NCI-H460 (cell line): ENCODE results near the gene HES5. TPM values are rescaled to one million over a fixed set of nuclear protein-coding genes. Genes with fewer than 3 reads are reported as not detected.
"Not testable (repeated sequence)": the region's sequence is repeated elsewhere in the genome, so short reads cannot be mapped to it uniquely, and the experiment has no call there.

Experiments
- DNase-seq: peaks from one replicate; pipeline ENCODE4 v3.0.0-alpha.2; 2016; ENCODE audit warnings: low read depth; ENCODE audit errors: extremely low read depth
- polyA plus RNA-seq: library from polyadenylated mRNA; depleted of rRNA; stranded (reverse); fragments of >200 nt; gene quantifications from 2 replicates; pipeline ENCODE4 v1.2.3, GENCODE V29; 2014; cell fraction: nucleus; rRNA removed
- total RNA-seq: library from RNA; depleted of rRNA; stranded (reverse); fragments of >200 nt; shearing (Covaris generic); gene quantifications from 2 replicates; pipeline ENCODE4 v1.2.3, GENCODE V29; 2014; rRNA removed

The HES5 gene
- not detected in 2 replicates for total RNA-seq
- not detected in 2 replicates for polyA plus RNA-seq

- no peak for DNase-seq
These were observed at the start of gene HES5 for GRCh38 chr1:2529784-2530512. Gene HES5 (minus strand): TSS chr1:2530263. CDS start chr1:2530164, 99 bp downstream.

DNA sequence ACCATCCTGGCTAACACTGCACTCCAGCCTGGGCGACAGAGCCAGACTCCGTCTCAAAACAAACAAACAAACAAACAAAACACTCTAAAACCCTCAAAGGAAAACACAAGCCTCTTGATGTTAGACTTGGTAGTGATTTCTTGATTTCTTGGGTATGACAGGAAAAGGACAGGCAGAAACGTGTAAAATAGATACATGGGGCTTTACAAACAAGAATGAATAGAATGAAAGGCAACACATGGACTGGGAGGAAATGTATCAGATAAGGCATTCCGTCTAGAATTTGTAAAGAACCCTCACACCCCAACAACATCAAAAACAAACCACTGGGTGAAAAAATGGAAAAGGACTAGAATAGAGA is 48.7 kb upstream of the HES5 start:
- no peak for DNase-seq

- not testable (repeated sequence) for DNase-seq
These were observed 47.6 kb upstream of the HES5 start for GRCh38 chr1:2577565-2578075.

- no peak for DNase-seq
These were observed 46.0 kb upstream of the HES5 start for GRCh38 chr1:2575801-2576663.

GRCh38 chr1:2574350-2574749 is 44.3 kb upstream of the HES5 start:
- no peak for DNase-seq

- no peak for DNase-seq
These were observed 43.3 kb upstream of the HES5 start for GRCh38 chr1:2573250-2573920.

- no peak for DNase-seq
These were observed 41.3 kb upstream of the HES5 start for GRCh38 chr1:2571348-2571747.

- no peak for DNase-seq
These were observed 40.3 kb upstream of the HES5 start for GRCh38 chr1:2570332-2570731.

DNA sequence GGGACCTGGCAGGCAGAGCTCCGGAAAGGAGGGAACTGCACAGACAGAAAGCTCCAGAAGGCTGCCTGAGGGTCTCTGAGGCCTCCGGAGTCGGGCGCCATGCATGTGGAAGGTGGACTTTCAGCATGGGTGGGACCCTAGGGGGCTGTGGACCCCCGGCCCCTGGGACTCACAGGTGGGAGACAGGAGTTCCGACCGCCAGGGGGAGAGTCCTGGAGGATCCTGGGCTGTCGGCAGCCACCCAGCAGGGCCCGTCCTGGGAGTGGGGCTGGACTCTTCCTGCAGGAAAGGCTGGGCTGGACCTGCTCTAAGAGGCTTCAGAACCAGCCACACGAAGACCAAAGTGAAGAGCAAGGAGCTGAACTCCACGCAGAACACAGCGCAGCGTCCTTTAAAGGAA is 39.6 kb upstream of the HES5 start:
- DNase-seq: not testable (repeated sequence)

GRCh38 chr1:2569060-2569459 is 39.0 kb upstream of the HES5 start:
- no peak for DNase-seq

DNA sequence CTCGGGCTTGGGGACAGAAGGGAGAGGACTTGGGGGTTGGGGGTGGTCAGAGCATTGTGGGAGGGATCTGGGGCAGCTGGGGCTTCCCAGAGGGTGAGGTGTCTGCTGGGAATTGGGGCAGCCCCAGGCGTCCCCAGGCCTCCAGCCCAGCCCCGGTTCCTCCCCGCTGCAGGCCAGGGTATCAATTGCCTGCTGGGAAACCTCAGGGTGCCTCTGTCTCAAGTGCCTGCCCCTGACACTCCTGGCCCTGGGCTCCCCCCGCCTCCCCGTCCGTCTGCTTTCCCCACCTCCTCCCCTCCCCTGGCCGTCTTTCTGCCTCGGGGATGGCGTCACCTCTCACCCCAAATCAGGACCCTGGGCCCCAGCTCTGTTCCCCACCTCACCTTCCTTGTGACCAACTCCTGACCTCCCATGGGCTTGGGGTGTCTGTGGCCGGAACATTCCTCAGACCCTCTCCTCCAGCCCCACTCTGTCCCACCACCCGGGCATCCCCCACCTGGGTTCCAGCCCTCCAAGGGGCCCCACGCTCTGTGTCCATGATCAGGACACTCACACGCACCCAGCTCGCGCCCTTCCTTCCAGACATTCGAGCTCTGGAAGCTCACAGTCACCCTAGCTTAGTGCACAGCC is 38.2 kb upstream of the HES5 start:
- not testable (repeated sequence) for DNase-seq

GRCh38 chr1:2567083-2567679 is 37.1 kb upstream of the HES5 start:
- DNase-seq: no peak

GRCh38 chr1:2566101-2567045 is 36.3 kb upstream of the HES5 start:
- no peak for DNase-seq

GRCh38 chr1:2564815-2565374 is 34.8 kb upstream of the HES5 start:
- no peak for DNase-seq

DNA sequence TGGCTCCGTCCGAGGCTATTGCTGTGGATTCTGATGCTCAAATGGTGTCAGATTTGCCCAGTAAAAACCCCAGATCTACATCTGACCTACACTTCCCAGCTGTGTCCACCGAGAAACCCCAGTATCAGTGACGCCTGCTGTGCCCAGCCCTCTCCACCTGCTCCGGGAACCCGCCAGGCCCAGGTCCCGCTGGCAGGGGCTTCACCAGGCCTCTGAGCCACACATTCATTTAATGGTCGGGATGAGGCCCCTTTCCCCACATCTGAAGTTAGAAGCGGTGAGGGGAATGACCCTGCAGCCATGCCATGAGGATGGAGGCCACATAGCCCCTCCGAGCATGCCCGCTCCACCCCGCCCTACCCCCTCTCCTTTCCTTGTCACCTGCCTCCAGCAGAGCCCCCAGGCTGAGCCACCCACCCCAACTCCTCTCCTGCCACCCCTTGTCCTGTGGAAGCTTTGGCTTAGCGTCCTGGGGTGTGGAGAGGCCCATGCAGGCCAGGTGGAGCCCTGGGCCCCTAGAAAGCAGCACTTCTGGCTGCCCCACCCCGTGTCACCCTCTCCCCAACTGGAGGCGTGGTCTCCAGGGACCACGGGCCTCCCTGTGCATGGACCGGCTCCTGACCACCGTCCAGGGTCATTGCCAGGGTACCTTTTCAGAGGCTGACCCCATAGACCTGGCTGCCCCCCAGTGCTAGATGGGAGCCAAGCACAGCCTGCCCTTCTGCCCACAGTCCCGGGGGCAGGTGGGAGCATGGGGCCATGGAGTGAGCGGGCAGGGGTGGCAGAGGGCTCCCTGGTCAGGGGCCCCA is 34.1 kb upstream of the HES5 start:
- no peak for DNase-seq

DNA sequence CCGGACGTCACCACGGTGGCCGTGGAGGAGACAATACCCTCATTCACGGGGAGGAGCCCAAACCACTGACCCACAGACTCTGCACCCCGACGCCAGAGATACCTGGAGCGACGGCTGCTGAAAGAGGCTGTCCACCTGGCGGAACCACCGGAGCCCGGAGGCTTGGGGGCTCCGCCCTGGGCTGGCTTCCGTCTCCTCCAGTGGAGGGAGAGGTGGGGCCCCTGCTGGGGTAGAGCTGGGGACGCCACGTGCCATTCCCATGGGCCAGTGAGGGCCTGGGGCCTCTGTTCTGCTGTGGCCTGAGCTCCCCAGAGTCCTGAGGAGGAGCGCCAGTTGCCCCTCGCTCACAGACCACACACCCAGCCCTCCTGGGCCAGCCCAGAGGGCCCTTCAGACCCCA is 33.1 kb upstream of the HES5 start:
- DNase-seq: no peak

GRCh38 chr1:2561898-2562895 is 32.1 kb upstream of the HES5 start:
- DNase-seq: no peak
